Stimulated activated naive CD8-positive, alpha-beta T cell treated with anti-CD3 and anti-CD28 coated beads, Interleukin-15, Interleukin-2, amounts not matched to agents 100 ng/mL and 50 ng/mL, for 24 hours (primary cell): ENCODE measurements around the gene PROK2.

Experiments used
- H3K27ac Mint-ChIP-seq: one replicate; pipeline ENCODE4 v1.8.0; 2021; ENCODE audit warnings: mild to moderate bottlenecking, mixed read lengths
- H3K27me3 Mint-ChIP-seq: one replicate; pipeline ENCODE4 v1.8.0; 2021; ENCODE audit warnings: mixed read lengths
- H3K36me3 Mint-ChIP-seq: one replicate; pipeline ENCODE4 v1.8.0; 2021; ENCODE audit warnings: low read depth, mixed read lengths
- H3K4me1 Mint-ChIP-seq: one replicate; pipeline ENCODE4 v1.8.0; 2021; ENCODE audit warnings: low read depth, mixed read lengths
- H3K4me3 Mint-ChIP-seq: one replicate; pipeline ENCODE4 v1.8.0; 2021; ENCODE audit warnings: mild to moderate bottlenecking, mixed read lengths
- H3K9me3 Mint-ChIP-seq: one replicate; pipeline ENCODE4 v1.8.0; 2021; ENCODE audit warnings: mixed read lengths

Gene PROK2

DNA sequence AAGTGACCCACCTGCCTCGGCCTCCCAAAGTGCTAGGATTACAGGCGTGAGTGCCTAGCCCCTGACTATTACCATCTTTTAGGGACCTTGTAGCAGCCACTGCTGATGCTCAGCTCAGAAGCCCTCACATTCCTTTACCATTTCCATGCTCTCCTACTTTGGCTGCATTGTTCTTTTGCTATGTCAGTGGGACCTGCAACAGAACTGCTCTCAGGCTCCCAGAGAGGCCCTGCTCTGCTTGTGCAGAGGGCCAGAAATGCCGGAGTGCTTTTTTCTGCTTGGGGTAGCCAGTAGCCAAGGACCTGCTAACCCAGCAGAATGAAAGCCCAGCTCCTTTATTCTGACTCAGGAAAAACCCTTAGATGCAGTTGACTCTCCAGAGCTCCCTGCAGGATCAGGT is 18.3 kb upstream of the PROK2 start:
- Mint-ChIP-seq H3K27ac (no peak overlapping the region), H3K27me3 (peaks cover 27% of the 10 kb centered on the region), H3K9me3 (no peaks in the 10 kb centered on the region), H3K4me3 (no peak overlapping the region), H3K36me3 (no peaks in the 10 kb centered on the region), H3K4me1 (no peaks in the 10 kb centered on the region)

DNA sequence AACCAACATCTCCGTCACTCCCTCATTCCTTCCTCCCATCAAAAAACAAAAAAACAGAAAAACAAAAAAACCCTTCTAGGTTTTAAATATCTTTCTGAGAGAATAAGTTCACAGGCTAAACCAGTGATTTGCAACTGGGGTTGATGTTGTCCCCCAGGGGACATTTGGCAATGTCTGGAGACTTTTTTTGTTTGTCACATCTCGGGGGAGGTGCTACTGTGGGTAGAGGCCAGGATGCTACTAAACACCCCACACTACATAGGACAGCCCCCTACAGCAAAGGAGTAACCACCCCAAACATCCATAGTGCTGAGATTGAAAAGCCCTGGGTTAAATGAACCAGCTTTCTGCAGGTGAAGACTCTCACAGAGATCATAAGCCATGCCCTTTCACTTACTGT is 17.0 kb upstream of the PROK2 start:
- H3K9me3 Mint-ChIP-seq: no peaks in the 10 kb centered on the region
- no peaks in the 10 kb centered on the region for H3K4me1 Mint-ChIP-seq
- peaks cover 27% of the 10 kb centered on the region for H3K27me3 Mint-ChIP-seq
- H3K4me3 Mint-ChIP-seq: no peak overlapping the region
- H3K36me3 Mint-ChIP-seq: no peaks in the 10 kb centered on the region
- no peak overlapping the region for H3K27ac Mint-ChIP-seq

DNA sequence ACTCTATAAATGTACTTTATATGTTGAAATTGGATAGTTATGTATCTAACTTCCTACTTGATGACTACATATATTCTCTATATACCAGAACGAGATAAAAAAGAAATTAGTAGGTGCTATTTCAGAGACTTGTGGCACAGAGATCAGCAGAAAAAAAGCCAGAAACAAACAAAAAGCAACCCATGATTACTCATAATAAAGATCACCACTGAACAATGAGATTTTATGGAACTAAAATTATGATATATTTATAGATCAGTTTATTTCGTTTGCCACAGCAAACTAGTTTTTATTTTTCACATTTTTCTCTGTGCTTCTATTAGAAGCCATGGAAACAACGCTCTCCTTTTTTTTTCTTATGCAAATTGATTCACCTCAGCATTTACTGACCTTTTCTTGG is 15.1 kb upstream of the PROK2 start:
- Mint-ChIP-seq H3K4me3 (no peak overlapping the region), H3K9me3 (no peaks in the 10 kb centered on the region), H3K36me3 (no peaks in the 10 kb centered on the region), H3K27ac (no peak overlapping the region), H3K27me3 (peaks cover 27% of the 10 kb centered on the region), H3K4me1 (no peaks in the 10 kb centered on the region)

DNA sequence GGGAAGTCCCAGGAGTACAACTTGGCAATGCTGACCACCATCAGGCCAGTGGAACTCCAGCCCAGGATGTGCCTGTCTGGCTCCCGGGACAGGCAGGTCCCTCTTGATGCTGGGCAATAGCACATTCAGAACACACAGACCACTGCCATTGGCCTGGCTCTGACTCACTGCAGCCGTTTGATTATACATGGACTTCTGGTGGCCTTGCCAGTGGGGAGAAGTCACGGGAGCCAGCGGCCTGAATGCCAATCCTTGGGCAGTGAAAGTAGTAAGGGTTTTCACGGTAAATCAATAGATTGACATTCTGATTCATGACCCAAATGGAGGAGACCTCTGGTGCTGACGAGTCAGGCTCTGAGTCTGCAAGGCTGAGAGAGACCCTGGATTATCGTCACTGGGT is 12.5 kb upstream of the PROK2 start:
- Mint-ChIP-seq H3K9me3 (no peaks in the 10 kb centered on the region), H3K4me1 (no peaks in the 10 kb centered on the region), H3K4me3 (no peak overlapping the region), H3K27me3 (peaks cover 24% of the 10 kb centered on the region), H3K36me3 (no peaks in the 10 kb centered on the region), H3K27ac (no peak overlapping the region)

DNA sequence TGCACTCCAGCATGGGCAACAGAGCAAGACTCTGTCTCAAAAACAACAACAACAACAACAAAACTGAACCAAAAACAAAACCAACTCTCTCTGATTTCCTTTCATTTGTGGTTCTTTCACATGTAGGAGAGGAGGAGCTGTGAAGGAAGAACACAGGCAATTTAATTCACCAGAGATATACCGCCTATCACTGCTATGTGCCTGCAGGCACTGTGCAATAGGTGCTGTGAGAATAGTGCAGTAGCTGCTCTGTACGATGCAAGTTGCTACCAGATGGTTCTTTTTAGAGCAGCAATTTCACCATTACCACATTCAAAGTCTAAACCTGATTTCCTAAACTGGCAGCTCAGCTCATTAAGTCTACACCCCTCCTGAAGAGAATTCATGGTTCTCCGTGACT is 11.3 kb upstream of the PROK2 start:
- no peaks in the 10 kb centered on the region for H3K9me3 Mint-ChIP-seq
- H3K27me3 Mint-ChIP-seq: peaks cover 15% of the 10 kb centered on the region
- no peaks in the 10 kb centered on the region for H3K4me1 Mint-ChIP-seq
- no peak overlapping the region for H3K4me3 Mint-ChIP-seq
- no peaks in the 10 kb centered on the region for H3K36me3 Mint-ChIP-seq
- no peak overlapping the region for H3K27ac Mint-ChIP-seq

DNA sequence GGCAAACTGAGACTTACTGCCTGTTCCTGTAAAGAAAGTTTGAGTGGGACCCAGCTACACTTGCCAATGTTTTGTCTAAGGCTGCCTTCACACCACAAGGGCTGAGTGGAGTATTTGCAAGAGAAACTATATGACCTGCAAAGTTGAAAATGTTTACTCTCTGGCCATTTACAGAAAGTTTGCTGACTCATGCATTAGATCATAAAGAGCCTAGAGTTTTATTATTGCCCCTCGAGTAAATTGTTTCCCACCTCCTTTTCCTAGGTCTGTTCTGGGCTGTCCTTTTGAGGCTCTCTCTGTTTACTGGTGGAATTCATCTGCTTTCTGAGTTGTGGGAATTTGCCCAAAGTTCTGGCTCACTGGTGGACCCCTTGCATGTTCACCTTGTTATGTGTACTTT is 6.7 kb upstream of the PROK2 start:
- Mint-ChIP-seq H3K4me3 (no peak overlapping the region), H3K27me3 (peaks cover 22% of the 10 kb centered on the region), H3K36me3 (no peaks in the 10 kb centered on the region), H3K27ac (no peak overlapping the region), H3K9me3 (no peaks in the 10 kb centered on the region), H3K4me1 (no peaks in the 10 kb centered on the region)

DNA sequence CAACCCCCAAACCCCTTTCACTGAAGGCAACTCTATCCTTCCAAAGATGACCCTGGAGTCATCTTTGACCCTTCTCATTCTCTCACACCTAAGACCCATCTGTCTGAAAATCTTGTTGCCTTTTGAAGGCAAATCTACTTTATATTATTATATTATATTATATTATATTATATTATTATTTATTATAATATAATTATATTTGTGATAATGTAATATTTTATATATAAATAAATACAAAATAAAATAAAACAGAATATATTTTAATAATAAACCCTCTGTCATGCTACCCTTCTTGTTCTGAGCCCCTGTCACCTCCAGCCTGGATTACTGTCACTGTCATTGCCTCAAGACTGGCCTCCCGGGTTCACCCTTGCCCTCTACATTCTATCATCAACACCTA is 5.0 kb upstream of the PROK2 start:
- Mint-ChIP-seq H3K27ac (no peak overlapping the region), H3K9me3 (no peaks in the 10 kb centered on the region)

DNA sequence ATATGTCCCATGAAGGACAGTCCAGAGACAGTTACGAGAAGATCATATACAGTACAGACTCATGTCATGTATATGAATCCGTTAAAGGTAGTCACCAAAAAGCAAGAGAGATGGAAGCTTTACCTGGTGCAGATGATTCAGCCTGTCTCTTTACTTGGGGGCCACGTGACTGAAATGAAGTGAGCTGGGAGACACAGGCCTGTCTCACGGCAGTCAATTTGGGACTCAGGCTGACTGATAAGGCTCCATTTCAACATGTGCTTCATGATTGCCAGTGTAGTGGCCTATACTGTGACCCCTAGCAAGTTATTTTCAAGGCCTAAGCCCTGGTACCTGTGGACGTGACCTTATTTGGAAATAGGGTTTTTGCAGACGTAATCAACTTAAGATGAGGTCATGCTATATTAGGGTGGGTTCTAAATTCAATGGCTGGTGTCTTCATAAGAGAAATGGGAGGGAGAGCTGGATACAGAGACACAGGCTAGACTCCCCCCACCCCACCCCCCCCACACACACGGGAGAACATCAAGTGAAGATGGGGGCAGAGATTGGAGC is 3.0 kb upstream of the PROK2 start:
- Mint-ChIP-seq H3K4me1 (peaks cover 15% of the 10 kb centered on the region), H3K4me3 (no peak overlapping the region), H3K36me3 (no peaks in the 10 kb centered on the region), H3K9me3 (no peaks in the 10 kb centered on the region), H3K27me3 (peaks cover 50% of the 10 kb centered on the region), H3K27ac (no peak overlapping the region)

More for the DNA sequence above, 5.0 kb upstream of the PROK2 start:
- peaks cover 37% of the 10 kb centered on the region for H3K27me3 Mint-ChIP-seq
- no peak overlapping the region for H3K4me3 Mint-ChIP-seq
- H3K4me1 Mint-ChIP-seq: peaks cover 9% of the 10 kb centered on the region
- H3K36me3 Mint-ChIP-seq: no peaks in the 10 kb centered on the region

DNA sequence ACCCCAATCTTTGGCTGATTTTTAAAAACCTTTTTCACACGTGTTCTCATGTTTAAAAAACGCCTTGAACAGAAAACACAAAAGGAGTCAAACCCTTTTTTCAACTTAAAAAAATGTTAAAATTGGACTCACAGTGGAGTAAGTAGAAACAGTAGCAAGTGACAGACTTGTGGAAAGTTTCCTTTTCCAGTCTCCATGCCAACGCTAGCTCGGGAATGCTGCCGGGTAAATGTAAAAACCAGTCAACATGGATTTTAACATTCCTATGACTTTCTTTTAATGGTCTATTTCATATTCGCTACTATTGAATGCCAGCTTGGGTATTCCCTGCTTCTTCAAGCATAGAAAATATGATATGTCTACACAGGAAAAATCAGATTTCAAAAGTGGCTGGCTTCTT is 1.6 kb upstream of the PROK2 start:
- H3K4me1 Mint-ChIP-seq: peaks cover 15% of the 10 kb centered on the region
- no peak overlapping the region for H3K27ac Mint-ChIP-seq
- no peaks in the 10 kb centered on the region for H3K36me3 Mint-ChIP-seq
- H3K9me3 Mint-ChIP-seq: no peaks in the 10 kb centered on the region
- no peak overlapping the region for H3K4me3 Mint-ChIP-seq
- H3K27me3 Mint-ChIP-seq: peaks cover 63% of the 10 kb centered on the region

DNA sequence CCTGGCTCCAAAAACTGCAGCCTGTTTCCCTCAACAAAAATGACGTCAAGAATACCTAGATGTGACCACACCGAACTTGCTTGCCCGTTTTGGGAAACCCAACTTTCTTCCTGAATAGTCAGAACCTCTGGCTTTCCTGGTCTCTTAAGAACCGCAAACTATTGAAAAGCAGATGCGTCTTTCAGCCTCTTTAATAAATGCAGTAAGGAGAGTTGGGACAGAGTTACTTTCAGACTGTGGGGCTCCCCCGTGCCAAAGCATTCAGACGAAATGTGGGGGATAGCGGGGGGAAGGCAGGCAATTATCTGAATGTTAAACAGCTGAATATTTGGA is 1.2 kb upstream of the PROK2 start:
- Mint-ChIP-seq H3K4me1 (peaks cover 15% of the 10 kb centered on the region), H3K27ac (no peak overlapping the region), H3K27me3 (peaks cover 67% of the 10 kb centered on the region), H3K9me3 (no peaks in the 10 kb centered on the region), H3K36me3 (no peaks in the 10 kb centered on the region), H3K4me3 (peak overlapping the region; percentile 73)

DNA sequence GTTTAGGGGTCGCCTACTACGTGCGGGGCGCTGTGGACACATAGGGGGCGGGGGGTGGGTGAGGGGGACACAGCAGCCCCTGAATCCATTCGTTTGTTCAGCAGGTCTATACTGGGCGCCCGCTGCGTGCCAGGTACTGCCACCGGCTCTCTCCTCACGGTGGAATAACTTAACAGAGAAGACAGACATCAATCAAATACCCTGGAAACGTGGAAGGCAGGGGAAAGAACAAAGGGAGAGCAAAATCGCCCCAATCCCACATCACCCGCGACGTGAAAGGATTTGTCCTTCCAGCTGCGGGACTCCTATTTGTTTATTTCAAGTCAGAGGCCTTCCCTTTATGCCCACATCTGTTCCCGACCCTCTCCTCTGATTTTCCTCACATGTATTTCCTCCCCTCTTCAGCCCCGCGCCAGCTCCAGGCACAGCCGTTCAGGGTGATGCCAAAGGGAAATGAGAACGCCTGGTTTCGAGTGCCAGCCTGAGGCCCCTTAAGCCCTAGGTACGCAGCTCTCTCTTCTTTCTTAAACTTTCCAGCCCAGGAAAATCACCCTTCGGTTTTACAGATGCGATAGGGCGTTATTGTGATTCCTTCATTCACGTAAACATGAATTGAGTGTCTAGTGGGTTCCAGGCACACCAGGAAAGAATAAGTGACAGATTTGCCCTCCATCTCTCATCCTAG is 726 bp upstream of the PROK2 start:
- H3K27me3 Mint-ChIP-seq: peaks cover 70% of the 10 kb centered on the region
- no peaks in the 10 kb centered on the region for H3K9me3 Mint-ChIP-seq
- peaks cover 15% of the 10 kb centered on the region for H3K4me1 Mint-ChIP-seq
- no peaks in the 10 kb centered on the region for H3K36me3 Mint-ChIP-seq
- no peak overlapping the region for H3K27ac Mint-ChIP-seq
- H3K4me3 Mint-ChIP-seq: peak overlapping the region; percentile 73

DNA sequence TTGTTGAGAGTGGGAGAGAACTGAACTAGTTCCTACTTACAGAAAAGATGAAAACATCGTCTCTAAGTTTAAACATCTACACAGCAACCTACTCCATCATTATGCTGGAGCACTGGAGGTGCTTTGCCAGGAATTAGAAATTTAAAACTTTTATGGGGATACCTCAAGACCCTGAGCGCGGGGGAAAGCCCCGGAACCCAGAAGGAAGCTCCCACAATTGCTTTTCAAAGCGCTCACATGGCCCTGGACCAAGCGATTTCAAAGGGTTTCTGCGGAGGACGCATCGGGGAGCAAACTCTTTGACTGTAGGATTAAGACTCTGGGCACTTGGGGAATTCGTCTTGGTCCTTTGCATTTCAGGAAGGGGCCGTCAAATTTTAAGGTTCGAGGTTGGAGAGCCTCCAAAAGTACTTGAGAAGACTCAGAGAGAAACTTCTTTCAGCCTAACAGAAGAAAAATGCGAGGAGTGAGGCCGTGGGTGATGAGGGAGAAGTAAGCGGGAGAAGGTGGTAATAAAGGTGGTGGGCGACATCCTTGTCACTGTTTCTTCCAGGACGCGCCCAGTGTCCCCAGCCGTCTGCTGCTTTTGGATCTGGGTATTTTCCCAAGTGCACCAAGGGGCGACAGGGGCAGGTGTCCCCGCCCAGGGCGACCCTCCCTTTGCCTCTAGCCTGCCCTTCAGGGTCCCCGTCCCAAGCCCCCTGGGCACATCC is 591 bp downstream of the PROK2 start:
- Mint-ChIP-seq H3K27me3 (peaks cover 73% of the 10 kb centered on the region), H3K36me3 (no peaks in the 10 kb centered on the region), H3K27ac (no peak overlapping the region), H3K4me3 (peak overlapping the region; percentile 82), H3K4me1 (peaks cover 15% of the 10 kb centered on the region), H3K9me3 (no peaks in the 10 kb centered on the region)

DNA sequence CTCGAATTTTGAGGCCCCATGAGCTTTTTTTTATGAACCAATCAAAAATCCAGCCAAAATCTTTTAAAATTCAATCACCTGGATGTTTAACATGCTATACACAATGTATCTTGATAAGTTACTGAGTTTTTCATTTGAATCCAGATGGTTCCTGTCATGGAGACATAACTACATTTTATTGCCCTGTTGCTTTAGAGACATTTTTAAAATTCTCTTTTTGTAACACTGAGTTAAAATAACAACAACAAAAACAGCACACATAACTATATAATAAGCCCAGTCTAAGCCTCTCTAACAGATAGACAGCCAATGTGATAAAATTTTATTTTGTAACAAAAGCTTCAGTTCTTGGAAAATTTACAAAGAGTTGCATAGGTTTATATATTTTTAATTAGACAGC is 1.8 kb downstream of the PROK2 start:
- Mint-ChIP-seq H3K36me3 (no peaks in the 10 kb centered on the region), H3K4me3 (no peak overlapping the region), H3K27ac (no peak overlapping the region), H3K27me3 (peaks cover 82% of the 10 kb centered on the region), H3K4me1 (peaks cover 15% of the 10 kb centered on the region), H3K9me3 (no peaks in the 10 kb centered on the region)

DNA sequence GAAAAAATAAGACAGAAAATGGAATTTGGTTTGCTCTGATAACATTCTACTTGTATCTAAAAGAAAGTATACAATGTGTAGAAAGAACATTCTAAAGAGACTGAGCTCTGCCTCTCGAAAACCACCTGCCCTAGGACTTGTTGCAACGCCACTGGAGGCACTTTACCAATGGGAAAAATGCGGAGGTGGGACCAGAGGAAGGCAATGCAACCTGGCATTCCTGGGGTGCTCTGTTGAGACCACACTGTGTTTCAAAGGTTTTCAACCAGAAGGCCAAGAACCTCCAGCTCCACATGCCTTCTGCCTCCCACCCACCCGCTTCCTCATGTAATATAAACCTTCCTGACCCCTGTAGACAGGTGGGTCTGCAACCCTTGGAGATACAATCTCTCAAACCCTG is 4.5 kb downstream of the PROK2 start:
- H3K4me1 Mint-ChIP-seq: peaks cover 8% of the 10 kb centered on the region
- no peak overlapping the region for H3K4me3 Mint-ChIP-seq
- no peaks in the 10 kb centered on the region for H3K36me3 Mint-ChIP-seq
- no peak overlapping the region for H3K27ac Mint-ChIP-seq
- no peaks in the 10 kb centered on the region for H3K9me3 Mint-ChIP-seq
- H3K27me3 Mint-ChIP-seq: peaks cover 64% of the 10 kb centered on the region

DNA sequence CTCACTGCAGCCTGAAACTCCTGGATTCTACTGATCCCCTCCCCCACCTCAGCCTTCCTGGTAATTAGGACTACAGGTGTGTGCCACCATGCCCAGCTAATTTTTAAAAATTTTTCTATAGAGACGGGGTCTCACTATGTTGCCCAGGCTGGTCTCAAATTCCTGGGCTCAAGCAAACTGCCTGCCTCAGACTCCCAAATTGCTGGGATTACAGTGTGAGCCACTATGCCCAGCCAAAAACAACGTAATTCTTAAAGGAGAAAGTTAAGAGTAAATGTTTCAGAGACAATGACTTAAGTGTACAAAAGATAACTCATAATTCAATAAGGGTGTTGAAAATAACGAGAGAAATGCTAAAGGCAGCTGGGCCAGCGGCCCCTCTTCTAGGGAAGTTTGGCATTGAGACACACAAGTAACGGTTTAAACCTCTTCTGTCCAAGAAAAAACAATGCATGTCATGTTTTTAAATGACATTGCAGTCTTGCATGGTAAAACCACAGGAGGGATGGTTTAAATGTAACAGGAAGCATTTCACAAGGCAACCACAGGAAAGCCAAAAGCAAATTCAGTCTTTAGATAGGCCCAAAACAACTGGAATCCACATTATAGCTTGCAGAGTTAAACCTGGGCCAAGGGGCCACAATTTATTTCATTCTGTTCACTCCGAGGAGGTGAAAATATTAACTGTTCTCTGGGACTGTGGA is 5.1 kb downstream of the PROK2 start:
- no peaks in the 10 kb centered on the region for H3K36me3 Mint-ChIP-seq
- no peaks in the 10 kb centered on the region for H3K9me3 Mint-ChIP-seq
- no peak overlapping the region for H3K4me3 Mint-ChIP-seq
- H3K4me1 Mint-ChIP-seq: peaks cover 6% of the 10 kb centered on the region
- H3K27me3 Mint-ChIP-seq: peaks cover 61% of the 10 kb centered on the region
- no peak overlapping the region for H3K27ac Mint-ChIP-seq
